Measurements from ENCODE around the gene CCDC171. TPM values are rescaled to one million over a fixed set of nuclear protein-coding genes. Genes with fewer than 3 reads are reported as not detected.

CCDC171 gene
- total RNA-seq, 2 donors from 2014 or later: 2.0 to 7.6 TPM

DNA sequence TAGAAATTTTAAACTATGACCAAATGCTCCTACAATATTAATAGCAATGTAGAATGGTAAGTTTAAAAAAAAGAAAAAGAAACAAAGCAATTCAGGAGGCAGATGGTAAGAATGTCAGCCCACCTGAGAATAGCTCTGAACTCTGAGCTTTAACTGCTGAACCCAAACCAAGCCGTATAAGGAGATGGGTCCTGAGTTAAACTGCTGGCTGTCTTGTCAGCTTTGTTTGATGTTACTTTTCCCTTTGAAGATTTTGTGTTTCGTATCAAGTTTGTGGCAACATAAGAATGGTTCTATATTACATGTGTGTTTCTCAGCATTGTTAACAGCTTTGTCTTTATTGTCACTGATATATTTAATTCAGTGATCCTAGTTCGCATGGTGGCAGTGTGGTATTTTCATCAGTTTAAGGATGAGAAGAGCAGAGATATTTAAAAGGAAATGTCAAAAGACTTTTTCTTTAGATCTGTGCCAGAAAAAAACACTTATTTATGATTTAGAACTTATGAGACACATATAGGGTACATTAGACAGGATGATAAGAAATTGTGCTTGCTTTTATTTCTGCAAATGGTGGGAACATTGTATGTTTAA lies 390.1 kb downstream of the CCDC171 start:
- no peak overlapping the region for H3K27ac ChIP-seq
- 64% methylated on average over 3 of the region's 3 CpGs for WGBS
- H3K27me3 ChIP-seq (replicated peaks; ENCODE audit: insufficient read depth): no peaks in the 10 kb centered on the region
- H3K4me1 ChIP-seq (replicated peaks): no peaks in the 10 kb centered on the region
- DNase-seq (ENCODE audit: low spot score): no peak
- intact Hi-C loops (cut with DNase I): no loop called here
- H3K9me3 ChIP-seq: no peaks in the 10 kb centered on the region
- no peak for TF ChIP-seq POLR2A (IDR thresholded peaks at IDR 0.05)
- no peak for TF ChIP-seq POLR2AphosphoS5 (IDR thresholded peaks at IDR 0.05)
- TF ChIP-seq, protein P1, sequence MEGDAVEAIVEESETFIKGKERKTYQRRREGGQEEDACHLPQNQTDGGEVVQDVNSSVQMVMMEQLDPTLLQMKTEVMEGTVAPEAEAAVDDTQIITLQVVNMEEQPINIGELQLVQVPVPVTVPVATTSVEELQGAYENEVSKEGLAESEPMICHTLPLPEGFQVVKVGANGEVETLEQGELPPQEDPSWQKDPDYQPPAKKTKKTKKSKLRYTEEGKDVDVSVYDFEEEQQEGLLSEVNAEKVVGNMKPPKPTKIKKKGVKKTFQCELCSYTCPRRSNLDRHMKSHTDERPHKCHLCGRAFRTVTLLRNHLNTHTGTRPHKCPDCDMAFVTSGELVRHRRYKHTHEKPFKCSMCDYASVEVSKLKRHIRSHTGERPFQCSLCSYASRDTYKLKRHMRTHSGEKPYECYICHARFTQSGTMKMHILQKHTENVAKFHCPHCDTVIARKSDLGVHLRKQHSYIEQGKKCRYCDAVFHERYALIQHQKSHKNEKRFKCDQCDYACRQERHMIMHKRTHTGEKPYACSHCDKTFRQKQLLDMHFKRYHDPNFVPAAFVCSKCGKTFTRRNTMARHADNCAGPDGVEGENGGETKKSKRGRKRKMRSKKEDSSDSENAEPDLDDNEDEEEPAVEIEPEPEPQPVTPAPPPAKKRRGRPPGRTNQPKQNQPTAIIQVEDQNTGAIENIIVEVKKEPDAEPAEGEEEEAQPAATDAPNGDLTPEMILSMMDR (IDR thresholded peaks at IDR 0.05): no peak
- H3K36me3 ChIP-seq: no peaks in the 10 kb centered on the region
- no peak overlapping the region for H3K4me3 ChIP-seq

DNA sequence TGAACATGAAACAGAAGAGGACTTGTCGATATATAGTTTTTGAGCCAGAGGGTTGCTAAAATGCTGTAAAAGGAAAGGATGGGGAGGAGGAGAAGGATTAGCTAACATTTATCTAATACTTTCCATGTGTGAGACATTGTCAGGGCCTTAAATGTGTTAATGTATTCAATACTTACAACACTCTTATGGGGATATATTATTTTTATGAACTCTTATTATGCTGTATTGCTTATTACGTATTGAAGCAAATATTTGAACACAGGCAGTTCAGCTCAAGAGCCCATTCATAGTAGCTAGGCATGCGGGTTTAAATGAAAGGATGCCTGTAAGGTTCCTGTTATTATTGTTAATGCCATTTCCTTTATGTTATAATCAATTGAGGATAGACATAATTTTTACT lies 391.5 kb downstream of the CCDC171 start:
- DNase-seq (ENCODE audit: low spot score): no peak
- Histone ChIP-seq H3K4me1 (replicated peaks) (no peaks in the 10 kb centered on the region), H3K36me3 (no peaks in the 10 kb centered on the region), H3K9me3 (no peaks in the 10 kb centered on the region), H3K27me3 (replicated peaks; ENCODE audit: insufficient read depth) (no peaks in the 10 kb centered on the region), H3K4me3 (no peak overlapping the region), H3K27ac (no peak overlapping the region)
- WGBS: 92% methylated on average over 3 of the region's 3 CpGs
- intact Hi-C loops (cut with DNase I): no loop called here
- TF ChIP-seq, protein P1 (IDR thresholded peaks at IDR 0.05): no peak

DNA sequence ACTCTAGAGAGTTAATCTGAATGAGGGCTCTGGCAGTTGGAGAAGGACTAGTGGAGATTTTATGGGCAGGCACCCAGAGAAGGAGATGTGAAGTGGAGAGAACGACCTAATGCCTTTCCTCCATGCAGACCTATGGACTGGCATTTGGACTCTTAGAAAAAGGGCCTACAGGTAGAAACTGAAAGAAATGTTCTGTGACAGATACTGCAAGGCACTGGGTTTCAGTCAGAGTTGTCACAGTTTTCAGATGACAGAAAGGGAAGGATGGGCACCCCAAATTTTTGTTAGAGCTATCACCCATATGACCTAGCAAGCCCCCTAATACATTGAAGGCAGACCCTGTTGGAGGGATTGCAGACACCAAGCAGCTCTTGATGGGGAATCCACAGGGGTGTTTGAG lies 406.8 kb downstream of the CCDC171 start:
- WGBS: 56% methylated on average over 1 of the region's 1 CpG
- Histone ChIP-seq H3K27me3 (replicated peaks; ENCODE audit: insufficient read depth) (no peaks in the 10 kb centered on the region), H3K36me3 (no peaks in the 10 kb centered on the region), H3K27ac (no peak overlapping the region), H3K4me1 (replicated peaks) (no peaks in the 10 kb centered on the region), H3K4me3 (no peak overlapping the region), H3K9me3 (no peaks in the 10 kb centered on the region)
- TF ChIP-seq, protein P1 (IDR thresholded peaks at IDR 0.05): no peak
- TF ChIP-seq POLR2AphosphoS5 (IDR thresholded peaks at IDR 0.05) (no peak), POLR2A (IDR thresholded peaks at IDR 0.05) (no peak)
- DNase-seq (ENCODE audit: low spot score): no peak
- intact Hi-C loops (cut with DNase I): no loop called here

DNA sequence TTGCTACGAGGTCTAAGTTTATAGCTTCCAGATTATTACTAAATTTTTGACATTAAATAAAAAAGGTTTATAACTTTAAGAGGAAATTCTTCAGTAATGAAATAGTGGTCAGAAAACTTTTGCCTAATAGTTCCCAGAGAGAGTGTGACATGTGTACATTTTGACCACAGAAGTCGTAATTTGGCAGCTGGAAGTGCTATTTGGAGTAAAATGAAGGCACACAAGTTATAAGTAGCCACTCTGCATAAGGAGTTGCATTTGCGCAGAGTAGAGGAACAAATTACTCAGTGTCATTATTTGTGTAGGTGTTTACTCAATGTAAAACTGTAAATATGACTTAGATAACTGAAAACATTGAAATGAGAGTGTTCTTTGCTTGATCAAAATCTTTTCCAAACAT lies 408.4 kb downstream of the CCDC171 start:
- TF ChIP-seq POLR2A (IDR thresholded peaks at IDR 0.05) (no peak), POLR2AphosphoS5 (IDR thresholded peaks at IDR 0.05) (no peak)
- TF ChIP-seq, protein P1 (IDR thresholded peaks at IDR 0.05): no peak
- no peaks in the 10 kb centered on the region for H3K9me3 ChIP-seq
- H3K4me3 ChIP-seq: no peak overlapping the region
- intact Hi-C loops (cut with DNase I): no loop called here
- WGBS: 80% methylated on average over 3 of the region's 3 CpGs
- no peaks in the 10 kb centered on the region for H3K36me3 ChIP-seq
- no peak overlapping the region for H3K27ac ChIP-seq
- no peaks in the 10 kb centered on the region for H3K27me3 ChIP-seq (replicated peaks; ENCODE audit: insufficient read depth)
- no peaks in the 10 kb centered on the region for H3K4me1 ChIP-seq (replicated peaks)
- no peak for DNase-seq (ENCODE audit: low spot score)

DNA sequence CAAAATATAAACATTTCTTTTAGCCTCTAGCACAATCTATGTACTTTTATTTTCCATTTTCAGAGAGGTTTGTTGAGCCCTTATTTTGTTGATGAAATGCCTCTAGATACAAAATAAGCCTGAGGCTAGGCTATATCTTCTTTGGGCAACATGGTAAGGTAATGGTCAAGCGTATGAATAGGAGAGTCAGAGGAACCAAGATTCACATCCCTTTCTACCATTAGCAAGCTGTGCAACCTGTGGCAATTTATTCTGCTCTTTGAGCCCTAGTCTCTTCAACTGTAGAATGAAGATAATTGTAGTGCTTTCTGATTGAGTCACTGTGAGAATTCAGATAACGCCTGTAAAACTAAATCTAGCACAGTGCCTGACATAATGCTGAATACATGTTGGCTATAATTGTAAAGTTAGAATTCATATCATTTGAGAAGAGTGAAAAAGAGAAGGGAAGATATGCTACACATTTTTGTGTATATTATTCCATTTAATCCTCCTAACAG lies 412.5 kb downstream of the CCDC171 start:
- H3K9me3 ChIP-seq: no peaks in the 10 kb centered on the region
- intact Hi-C loops (cut with DNase I): no loop called here
- WGBS: 98% methylated on average over 2 of the region's 2 CpGs
- no peak for DNase-seq (ENCODE audit: low spot score)
- no peaks in the 10 kb centered on the region for H3K36me3 ChIP-seq
- TF ChIP-seq POLR2AphosphoS5 (IDR thresholded peaks at IDR 0.05) (no peak), POLR2A (IDR thresholded peaks at IDR 0.05) (no peak)
- TF ChIP-seq, protein P1 (IDR thresholded peaks at IDR 0.05): no peak
- H3K4me1 ChIP-seq (replicated peaks): no peaks in the 10 kb centered on the region
- H3K27me3 ChIP-seq (replicated peaks; ENCODE audit: insufficient read depth): no peaks in the 10 kb centered on the region
- no peak overlapping the region for H3K4me3 ChIP-seq
- H3K27ac ChIP-seq: no peak overlapping the region

Measured in prostate gland (tissue), 2 donors.